ENCODE data around the gene KIF14.
"Not testable (repeated sequence)": the region's sequence is repeated elsewhere in the genome, so short reads cannot be mapped to it uniquely, and the experiment has no call there.

KIF14 gene

DNA sequence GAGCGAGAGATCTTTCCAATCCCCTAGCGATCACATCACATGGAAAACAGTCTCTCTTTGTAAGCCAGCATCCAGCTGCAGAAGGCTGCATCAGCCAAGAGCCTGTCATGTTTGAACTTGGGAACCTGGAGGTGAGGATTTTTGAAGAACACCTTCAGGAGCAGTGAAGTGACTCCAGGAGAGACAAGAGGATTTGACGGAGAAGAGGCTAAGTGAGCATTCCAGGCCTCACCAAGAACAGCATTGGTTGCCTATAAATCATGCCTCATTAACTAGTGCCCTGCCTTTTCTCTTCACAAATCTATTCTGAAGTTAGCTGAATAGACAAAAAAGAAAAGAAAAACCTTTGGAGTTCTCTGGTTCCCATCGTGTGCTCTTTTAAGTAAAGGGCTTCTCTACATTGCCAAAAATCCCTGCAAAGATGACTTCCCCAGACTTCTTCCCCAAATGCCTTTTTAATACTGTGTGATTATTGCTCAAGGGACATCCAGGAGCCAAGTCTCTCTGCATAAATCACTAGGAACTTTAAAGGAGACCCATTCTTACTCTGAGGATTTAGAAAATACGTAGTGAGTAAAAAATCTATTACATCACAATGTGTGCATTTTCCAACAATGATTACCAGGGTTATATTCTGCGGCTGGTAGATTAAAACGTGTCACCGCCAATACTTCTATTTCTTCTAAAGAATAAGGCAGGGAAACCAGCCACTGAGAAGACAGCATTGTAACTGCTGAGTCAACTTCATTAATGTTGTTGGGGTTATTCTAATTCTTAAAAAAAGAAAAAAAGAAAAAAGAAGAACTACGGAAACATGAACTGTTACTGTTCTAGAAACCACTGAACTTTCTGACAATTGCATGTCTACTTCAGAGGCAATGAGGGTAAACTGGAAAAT lies 95.2 kb downstream of the KIF14 start:
- no peak overlapping the region for H3K27ac ChIP-seq
- TF ChIP-seq, protein P1, sequence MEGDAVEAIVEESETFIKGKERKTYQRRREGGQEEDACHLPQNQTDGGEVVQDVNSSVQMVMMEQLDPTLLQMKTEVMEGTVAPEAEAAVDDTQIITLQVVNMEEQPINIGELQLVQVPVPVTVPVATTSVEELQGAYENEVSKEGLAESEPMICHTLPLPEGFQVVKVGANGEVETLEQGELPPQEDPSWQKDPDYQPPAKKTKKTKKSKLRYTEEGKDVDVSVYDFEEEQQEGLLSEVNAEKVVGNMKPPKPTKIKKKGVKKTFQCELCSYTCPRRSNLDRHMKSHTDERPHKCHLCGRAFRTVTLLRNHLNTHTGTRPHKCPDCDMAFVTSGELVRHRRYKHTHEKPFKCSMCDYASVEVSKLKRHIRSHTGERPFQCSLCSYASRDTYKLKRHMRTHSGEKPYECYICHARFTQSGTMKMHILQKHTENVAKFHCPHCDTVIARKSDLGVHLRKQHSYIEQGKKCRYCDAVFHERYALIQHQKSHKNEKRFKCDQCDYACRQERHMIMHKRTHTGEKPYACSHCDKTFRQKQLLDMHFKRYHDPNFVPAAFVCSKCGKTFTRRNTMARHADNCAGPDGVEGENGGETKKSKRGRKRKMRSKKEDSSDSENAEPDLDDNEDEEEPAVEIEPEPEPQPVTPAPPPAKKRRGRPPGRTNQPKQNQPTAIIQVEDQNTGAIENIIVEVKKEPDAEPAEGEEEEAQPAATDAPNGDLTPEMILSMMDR (conservative IDR thresholded peaks at IDR 0.05) = no peak

DNA sequence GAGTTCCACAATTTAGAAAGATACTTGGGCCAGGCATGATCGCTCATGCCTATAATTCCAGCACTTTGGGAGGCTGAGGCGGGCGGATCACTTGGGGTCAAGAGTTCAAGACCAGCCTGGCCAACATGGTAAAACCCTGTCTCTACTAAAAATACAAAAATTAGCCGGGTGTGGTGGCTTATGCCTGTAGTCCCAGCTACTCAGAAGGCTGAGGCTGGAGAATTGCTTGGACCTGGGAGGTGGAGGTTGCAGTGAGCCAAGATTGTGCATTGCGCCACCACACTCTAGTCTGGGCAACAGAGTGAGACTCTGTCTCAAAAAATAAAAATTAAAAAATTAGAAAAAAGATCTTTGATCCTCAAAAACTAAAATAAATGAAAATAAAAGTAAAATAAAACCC lies 96.0 kb downstream of the KIF14 start:
- not testable (repeated sequence) for H3K27ac ChIP-seq

DNA sequence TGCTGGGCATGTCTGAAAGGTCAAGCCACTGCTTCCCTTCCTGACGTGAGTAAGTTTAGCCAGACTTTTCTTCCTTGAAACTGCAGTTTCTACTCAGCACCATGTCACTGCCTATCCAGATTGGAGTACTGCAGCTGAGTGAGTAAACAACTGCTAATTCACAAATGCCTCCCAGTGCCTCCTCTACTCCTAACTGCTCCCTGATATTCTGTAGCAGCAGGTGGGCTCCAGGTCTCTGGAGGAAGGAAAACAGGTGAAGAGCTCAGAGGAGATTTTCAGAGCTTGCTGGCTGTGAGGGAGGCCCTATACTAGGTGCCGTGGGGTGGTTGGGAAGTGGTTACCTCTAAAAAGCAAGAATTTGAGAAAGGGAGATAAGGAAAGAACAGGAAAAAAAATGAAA lies 96.5 kb downstream of the KIF14 start:
- TF ChIP-seq, protein P1 (conservative IDR thresholded peaks at IDR 0.05) = no peak
- no peak overlapping the region for H3K27ac ChIP-seq

DNA sequence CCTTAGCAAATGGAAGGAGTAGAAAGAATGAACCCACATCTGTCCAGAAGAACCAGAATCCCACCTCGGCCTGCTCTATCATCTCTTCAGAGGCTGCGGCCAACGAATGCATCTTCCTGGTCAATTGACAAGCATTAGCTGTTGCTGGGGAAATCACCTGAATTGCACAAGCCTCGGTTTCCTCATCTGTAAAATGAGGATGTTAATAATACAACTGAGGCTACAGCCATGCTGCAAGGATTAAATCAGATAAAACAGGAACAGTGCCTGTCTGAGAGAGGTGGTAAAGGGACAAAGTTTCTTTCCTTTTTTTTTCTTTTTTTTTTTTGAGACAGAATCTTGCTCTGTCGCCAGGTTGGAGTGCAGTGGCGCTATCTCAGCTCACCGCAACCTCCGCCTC lies 99.8 kb downstream of the KIF14 start:
- no peak overlapping the region for H3K27ac ChIP-seq
- TF ChIP-seq, protein P1 (conservative IDR thresholded peaks at IDR 0.05) = no peak

DNA sequence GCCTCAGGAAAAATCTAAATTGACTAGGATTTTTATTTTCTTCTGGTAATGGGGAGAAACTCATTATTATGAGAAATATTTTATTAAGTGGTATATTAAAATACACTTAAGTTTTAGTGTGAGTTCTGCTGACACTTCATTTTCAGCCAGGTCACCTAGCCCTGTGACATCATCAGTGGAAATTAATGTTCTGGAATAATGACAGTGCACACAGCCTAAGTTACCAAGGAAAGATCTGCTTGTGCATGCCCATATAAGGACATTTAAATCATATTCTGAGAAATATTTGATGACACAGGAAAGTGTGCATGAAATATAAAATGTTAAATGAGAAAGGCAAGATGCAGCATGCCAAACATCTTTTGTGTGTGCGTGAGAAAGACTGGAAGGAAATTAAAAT lies 102.0 kb downstream of the KIF14 start:
- TF ChIP-seq, protein P1 (conservative IDR thresholded peaks at IDR 0.05) = no peak
- no peak overlapping the region for H3K27ac ChIP-seq

DNA sequence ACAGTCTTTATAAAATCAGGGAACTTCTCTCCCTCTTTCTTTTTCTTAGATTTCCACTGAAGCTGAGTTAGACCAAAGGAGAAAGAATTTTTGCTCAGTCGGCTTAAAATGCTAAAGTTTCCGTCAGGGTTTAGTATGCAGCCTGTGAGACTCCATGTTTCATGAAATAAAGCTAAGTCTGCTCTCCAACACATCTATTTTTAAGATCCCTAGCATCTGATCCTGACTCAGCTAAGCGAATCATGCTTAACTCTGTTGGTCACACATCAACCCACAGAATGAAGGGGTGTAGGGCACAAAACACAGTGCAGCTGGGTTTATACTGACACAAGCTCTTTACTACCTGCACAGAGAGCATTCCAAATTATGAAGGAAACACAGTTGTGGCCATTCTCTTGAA lies 108.4 kb downstream of the KIF14 start:
- TF ChIP-seq, protein P1 (conservative IDR thresholded peaks at IDR 0.05) = no peak

DNA sequence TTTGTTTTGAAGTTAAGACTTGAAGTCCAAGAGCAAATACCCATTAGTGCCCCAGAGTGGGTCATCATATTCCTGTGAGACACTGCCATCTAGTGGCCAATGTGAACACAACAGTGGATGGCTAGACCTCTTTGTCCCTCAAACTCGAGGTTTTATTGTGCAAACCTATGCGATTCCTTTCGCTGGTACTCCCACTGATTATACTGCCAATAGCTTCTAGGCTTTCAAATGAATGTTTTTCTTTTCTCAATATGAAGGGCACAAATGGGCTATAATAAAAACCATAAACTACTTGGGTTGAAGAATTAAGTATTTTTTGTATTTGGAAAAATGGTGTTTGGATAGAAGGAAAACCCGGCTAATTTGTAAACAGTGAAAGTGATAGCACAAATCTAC lies 110.3 kb downstream of the KIF14 start:
- H3K27ac ChIP-seq = no peak overlapping the region
- TF ChIP-seq, protein P1 (conservative IDR thresholded peaks at IDR 0.05) = peak; percentile 90

More for the DNA sequence above, 108.4 kb downstream of the KIF14 start:
- H3K27ac ChIP-seq = no peak overlapping the region

DNA sequence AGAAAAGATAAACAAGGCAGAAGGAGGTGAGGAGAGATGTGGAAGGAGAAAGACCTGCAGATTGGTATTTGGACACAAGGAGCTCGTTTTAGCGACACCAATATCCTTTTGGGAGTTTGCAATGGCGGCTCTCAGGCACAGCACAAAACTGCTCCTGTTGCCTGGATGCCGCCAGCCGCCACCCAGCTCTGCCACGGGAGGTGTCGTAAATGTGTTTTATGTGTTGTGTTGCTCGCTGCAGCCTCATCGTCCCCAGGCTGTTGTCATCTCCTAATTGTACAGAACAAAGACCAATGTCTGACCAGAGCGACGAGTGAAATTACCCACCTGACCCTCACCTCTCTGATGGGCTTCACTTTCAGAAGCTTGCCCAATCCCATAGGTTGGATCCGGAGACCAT lies 114.1 kb downstream of the KIF14 start:
- H3K27ac ChIP-seq = no peak overlapping the region
- TF ChIP-seq, protein P1 (conservative IDR thresholded peaks at IDR 0.05) = no peak

Measured in VCaP (cell line).